ENCODE data around the gene CDC16.

Gene CDC16

DNA sequence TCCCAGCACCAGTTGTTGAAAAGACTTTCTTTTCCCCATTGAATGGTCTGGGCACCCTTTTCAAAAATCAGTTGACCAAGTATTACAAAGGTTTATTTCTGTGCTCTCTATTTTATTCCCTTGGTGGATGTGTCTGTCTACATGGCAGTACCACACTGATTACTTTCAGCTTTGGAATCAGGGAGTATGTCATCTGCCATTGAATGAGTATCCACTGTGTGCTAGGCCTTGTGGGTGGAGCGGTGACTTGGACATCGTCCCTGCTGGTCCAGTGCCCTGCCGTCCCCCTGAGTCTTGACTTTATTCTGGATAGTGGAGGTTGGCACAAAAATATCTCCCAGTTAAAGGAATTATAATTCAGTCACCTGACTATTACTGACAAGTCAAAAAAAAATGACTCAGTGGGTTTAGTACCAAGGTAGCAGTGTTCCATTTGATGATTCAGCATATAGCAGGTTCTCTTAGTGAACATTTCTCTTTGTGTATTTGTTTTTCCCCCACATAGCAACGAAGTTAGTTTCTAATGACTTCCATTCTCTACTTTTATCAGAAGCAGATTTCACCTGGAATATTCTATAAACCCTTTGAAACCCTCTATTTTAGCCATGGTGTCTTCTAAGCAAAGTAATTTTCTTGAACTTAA, 50.6 kb downstream of the CDC16 start:
- no peak for DNase-seq (ENCODE audit: insufficient read length)

DNA sequence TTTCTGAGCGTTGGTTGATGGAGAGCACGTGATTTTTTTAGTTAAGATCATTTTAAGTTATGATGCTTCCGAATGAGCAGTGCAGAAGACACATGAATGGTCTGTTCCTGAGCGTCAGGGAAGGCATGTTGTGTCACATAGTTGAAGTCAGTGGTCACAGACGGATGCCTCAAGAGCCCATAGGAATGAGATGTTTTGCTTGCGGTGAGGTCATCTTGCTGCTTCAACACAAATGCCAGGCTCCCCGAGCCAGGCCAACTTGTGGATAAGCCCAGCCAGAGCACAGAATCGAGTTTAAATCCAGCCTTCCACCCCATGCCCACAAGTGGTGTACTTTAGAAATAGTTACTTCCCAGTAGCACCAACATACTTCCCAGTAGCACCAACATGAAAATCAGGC, 52.1 kb downstream of the CDC16 start:
- no peak for DNase-seq (ENCODE audit: insufficient read length)
- FAIRE-seq, result no peak
- TF ChIP-seq POLR2A (IDR thresholded peaks at IDR 0.05; ENCODE audit: low read depth, low read length) (no peak), TAF1 (IDR thresholded peaks at IDR 0.05; ENCODE audit: borderline replicate concordance, low read depth, low read length) (no peak), POLR2AphosphoS5 (IDR thresholded peaks at IDR 0.05; ENCODE audit: low read depth, low read length) (no peak)

More for the DNA sequence above, 50.6 kb downstream of the CDC16 start:
- TF ChIP-seq TAF1 (IDR thresholded peaks at IDR 0.05; ENCODE audit: borderline replicate concordance, low read depth, low read length), result no peak
- no peak for TF ChIP-seq POLR2A (IDR thresholded peaks at IDR 0.05; ENCODE audit: low read depth, low read length)
- TF ChIP-seq POLR2AphosphoS5 (IDR thresholded peaks at IDR 0.05; ENCODE audit: low read depth, low read length), result no peak
- FAIRE-seq, result no peak

DNA sequence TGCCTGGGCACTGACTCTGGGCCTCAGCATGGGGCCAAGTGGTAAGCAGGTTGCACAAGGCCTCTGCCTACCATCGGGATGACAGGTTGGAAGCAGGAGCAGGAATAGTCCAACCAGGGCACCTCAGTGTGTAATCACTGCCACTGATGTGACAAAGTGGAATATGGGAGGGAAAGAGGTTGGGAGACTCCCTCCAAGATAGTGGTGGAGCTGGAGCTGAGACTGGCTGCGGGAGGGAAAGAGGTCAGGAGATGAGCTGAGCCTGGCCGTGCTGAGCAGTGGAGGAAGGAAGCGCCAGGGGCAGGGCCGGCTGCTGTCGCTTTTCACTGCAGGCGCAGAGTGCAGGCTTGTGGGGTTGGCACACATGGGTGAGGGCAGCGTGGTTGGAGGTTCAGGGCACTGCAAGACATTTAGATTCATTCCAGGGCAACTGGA, 53.5 kb downstream of the CDC16 start:
- FAIRE-seq (no peak), DNase-seq (ENCODE audit: insufficient read length) (no peak)
- TF ChIP-seq POLR2A (IDR thresholded peaks at IDR 0.05; ENCODE audit: low read depth, low read length), result peak; percentile 45; the same call in 1 of the 2 replicates
- peak; percentile 71 for TF ChIP-seq POLR2AphosphoS5 (IDR thresholded peaks at IDR 0.05; ENCODE audit: low read depth, low read length)
- TF ChIP-seq TAF1 (IDR thresholded peaks at IDR 0.05; ENCODE audit: borderline replicate concordance, low read depth, low read length), result no peak

DNA sequence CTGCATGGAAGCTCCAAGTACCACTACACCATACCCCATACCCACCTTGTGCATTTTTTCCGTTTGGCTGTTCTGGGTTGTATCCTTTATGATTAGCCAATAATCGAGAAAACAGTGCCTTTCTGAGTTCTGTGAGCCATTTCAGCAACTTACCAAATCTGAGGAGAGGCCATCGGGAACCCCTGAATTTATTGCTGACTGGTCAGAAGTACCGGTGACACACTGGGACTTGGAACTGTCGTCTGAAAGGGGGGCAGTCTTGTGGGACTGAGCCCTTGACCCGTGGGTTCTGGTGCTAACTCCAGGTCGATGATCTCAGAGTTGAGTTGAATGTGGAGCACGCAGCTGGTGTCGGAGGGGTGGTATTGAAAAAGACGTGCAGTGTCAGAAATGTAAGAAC, 61.8 kb downstream of the CDC16 start:
- no peak for TF ChIP-seq POLR2AphosphoS5 (IDR thresholded peaks at IDR 0.05; ENCODE audit: low read depth, low read length)
- no peak for TF ChIP-seq TAF1 (IDR thresholded peaks at IDR 0.05; ENCODE audit: borderline replicate concordance, low read depth, low read length)
- no peak for TF ChIP-seq POLR2A (IDR thresholded peaks at IDR 0.05; ENCODE audit: low read depth, low read length)
- DNase-seq (ENCODE audit: insufficient read length) (no peak), FAIRE-seq (no peak)

DNA sequence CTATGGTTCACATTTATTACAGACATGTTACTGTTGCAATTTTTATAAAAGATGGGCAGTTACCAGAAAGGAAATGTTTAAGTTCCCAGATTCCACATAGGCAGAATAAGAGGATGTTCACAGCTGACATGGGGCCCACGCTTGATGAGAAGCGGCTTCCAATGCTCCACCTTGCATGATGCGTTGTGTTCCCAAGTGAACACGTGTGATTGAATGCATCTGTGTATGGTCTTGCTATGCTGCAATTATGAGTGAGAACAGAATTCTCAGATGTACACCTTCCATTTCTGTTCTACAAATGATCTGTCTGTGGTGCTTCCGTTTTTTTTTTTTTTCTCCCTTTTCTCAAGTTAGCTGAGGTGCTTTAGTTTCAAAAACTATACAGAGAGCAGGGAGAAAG, 62.2 kb downstream of the CDC16 start:
- DNase-seq (ENCODE audit: insufficient read length) (no peak), FAIRE-seq (no peak)
- no peak for TF ChIP-seq TAF1 (IDR thresholded peaks at IDR 0.05; ENCODE audit: borderline replicate concordance, low read depth, low read length)
- no peak for TF ChIP-seq POLR2AphosphoS5 (IDR thresholded peaks at IDR 0.05; ENCODE audit: low read depth, low read length)
- no peak for TF ChIP-seq POLR2A (IDR thresholded peaks at IDR 0.05; ENCODE audit: low read depth, low read length)

DNA sequence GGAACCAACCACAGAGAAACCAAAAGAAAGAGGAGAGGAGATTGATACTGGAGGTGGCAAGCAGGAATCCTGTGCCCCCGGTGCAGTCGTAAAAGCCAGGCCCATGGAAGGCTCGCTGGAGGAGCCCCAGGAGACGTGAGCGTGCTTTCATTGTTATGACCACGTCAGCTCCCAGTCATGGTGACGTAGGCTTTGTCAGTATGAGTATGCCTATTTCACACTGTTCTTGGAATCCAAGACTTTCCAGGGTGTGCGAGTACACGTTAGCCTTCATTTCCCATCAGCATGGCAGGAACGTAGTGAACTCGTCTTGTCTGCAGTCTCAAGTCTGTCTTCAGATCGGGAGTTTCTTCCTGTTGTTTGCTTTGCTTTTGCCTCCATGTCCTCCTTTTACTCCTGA, 64.2 kb downstream of the CDC16 start:
- DNase-seq (ENCODE audit: insufficient read length) (no peak), FAIRE-seq (no peak)
- TF ChIP-seq TAF1 (IDR thresholded peaks at IDR 0.05; ENCODE audit: borderline replicate concordance, low read depth, low read length) (no peak), POLR2AphosphoS5 (IDR thresholded peaks at IDR 0.05; ENCODE audit: low read depth, low read length) (no peak), POLR2A (IDR thresholded peaks at IDR 0.05; ENCODE audit: low read depth, low read length) (no peak)

DNA sequence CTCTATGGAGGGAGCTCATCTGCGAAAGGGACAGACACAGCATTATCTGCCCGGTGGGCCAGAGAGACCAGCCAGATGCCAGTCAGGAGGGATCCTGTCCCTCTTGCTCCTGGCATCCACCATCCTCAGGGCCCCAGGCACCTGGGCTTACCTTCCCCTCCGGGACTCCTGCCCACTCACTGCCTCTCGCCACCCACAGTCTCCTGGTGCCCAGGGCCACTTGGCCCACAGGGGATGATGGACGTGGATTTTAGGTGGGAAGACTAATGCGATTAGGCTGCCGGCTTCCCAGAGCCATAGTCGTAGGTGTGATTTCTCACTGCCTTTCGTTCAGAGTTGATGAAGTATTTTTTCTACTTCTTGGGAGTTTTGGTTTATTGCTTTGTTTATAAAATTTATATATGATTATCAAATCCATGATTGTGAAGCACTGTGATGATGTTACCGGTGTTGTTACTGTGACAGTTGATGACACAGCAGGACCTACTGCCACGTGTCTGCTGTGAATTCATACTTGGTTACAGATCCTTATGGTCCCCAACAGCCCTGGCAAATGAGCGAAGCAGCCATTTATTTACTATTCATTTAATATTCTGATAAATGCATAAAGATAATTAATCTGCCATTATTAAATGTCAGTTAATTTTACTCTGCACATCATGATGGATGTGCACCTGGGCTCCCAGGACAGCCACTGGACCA, 65.1 kb downstream of the CDC16 start:
- DNase-seq (ENCODE audit: insufficient read length) (no peak), FAIRE-seq (no peak)
- TF ChIP-seq POLR2A (IDR thresholded peaks at IDR 0.05; ENCODE audit: low read depth, low read length) (no peak), TAF1 (IDR thresholded peaks at IDR 0.05; ENCODE audit: borderline replicate concordance, low read depth, low read length) (no peak)

DNA sequence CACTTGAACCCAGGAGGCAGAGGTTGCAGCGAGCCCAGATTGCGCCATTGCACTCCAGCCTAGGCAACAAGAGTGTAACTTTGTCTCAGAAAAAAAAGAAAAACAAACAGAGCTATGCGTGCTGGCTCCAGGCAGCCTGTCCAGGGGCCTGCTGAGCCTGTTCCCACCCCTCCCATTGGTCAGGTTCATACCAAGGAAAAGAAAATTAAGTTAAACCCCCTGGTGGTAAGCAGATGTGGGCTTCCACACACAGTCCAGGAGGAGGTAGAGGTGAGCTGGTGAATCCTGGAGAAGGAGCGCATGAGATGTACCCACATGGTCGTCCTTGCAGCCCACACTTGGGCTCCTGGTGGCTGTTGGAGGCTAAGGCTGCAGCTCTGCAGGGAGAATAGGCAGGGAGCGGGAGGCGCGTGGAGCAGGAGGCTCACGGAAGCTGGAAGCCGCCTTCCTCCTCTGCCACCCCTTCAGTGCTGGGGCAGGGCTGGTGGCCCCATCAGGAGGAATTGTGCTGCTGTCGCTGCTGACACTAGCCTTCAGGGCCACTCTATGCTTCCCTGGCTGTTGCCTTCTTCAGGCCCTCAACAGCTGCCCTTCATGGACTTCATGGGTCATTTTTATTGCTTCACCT, 69.1 kb downstream of the CDC16 start:
- FAIRE-seq, result no peak
- DNase-seq (ENCODE audit: insufficient read length), result no peak

DNA sequence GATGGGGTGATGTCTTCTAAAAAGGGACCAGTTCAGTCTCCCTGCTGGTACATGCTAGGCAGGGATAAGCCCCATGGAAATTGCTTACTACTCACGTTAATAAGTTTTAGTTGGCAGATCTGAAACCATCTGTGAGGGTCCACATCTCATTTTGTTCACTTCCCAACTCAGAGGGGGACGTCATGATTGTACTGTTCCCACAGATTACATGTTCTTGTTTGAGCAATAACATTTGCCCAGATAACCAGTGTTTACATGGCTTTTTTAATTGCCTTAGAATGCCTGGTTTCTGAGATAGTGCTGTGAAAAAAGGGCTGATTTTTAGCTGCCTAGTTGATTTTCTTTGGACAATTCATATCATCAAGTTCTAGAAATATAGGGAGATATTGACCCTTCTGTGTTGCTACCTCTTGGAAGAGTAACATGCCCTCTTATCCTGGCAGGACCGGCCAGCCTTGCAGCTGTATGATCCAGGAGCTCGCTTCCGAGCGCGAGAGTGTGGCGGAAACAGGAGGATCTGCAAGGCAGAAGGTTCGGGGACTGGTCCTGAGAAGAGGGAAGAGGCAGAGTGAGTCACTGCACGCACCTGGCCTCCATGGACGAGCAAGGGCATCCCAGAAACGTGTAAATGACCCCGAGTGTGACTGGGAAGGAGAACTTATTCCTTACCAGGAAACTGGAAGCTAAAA, 69.8 kb downstream of the CDC16 start:
- TF ChIP-seq POLR2AphosphoS5 (IDR thresholded peaks at IDR 0.05; ENCODE audit: low read depth, low read length) (no peak), TAF1 (IDR thresholded peaks at IDR 0.05; ENCODE audit: borderline replicate concordance, low read depth, low read length) (no peak), POLR2A (IDR thresholded peaks at IDR 0.05; ENCODE audit: low read depth, low read length) (no peak)
- DNase-seq (ENCODE audit: insufficient read length) (no peak), FAIRE-seq (no peak)

More for the DNA sequence above, 69.1 kb downstream of the CDC16 start:
- no peak for TF ChIP-seq TAF1 (IDR thresholded peaks at IDR 0.05; ENCODE audit: borderline replicate concordance, low read depth, low read length)
- TF ChIP-seq POLR2A (IDR thresholded peaks at IDR 0.05; ENCODE audit: low read depth, low read length), result no peak
- no peak for TF ChIP-seq POLR2AphosphoS5 (IDR thresholded peaks at IDR 0.05; ENCODE audit: low read depth, low read length)

DNA sequence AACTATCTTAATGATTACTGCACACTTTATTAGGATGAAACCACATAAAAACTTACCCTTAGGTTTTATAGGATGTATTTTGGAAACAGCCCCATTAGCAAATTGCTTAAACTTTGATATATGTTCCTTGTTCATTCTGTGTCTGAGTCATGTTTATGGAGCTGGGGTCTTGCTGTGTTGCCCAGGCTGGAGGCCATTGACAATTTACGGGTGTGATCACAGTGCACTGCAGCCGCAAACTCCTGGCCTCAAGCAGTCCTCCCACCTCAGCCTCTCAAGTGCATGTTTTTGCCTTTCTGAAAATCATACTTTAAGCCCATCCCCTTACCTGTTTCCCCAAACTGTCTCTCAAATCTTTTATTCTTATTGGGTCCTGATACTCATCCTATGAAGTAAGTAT, 74.4 kb downstream of the CDC16 start:
- no peak for FAIRE-seq
- DNase-seq (ENCODE audit: insufficient read length), result no peak
- TF ChIP-seq POLR2AphosphoS5 (IDR thresholded peaks at IDR 0.05; ENCODE audit: low read depth, low read length) (no peak), TAF1 (IDR thresholded peaks at IDR 0.05; ENCODE audit: borderline replicate concordance, low read depth, low read length) (no peak), POLR2A (IDR thresholded peaks at IDR 0.05; ENCODE audit: low read depth, low read length) (no peak)

DNA sequence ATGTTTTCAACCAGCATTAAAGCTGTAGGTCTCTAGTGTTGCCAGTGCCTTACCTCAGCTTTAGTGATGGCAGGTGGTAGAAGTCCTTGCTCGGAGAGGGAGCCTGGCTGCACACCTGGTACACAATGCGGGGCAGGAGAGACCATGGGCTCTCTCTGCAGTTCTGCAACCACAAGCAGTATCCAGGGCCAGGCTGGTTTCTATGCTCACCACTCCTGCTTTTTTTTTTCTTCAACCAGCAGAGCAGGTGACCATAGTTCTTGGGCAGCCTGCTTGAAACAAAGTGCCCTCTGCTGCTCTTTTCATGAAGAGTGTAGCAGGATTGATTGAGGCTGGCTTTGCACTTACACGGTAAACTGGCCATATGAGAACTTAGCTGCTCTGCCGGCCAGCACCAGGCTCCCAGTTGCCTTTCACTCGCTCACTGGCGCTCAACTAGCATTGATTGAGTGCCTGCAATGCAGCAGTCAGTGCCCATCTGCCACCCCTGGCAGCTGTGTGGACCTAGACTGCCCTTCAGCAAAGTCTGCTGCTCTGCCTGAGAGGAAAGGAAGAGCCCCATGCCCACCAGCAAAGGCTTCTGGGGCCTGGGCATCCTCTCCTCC, 75.2 kb downstream of the CDC16 start:
- FAIRE-seq, result no peak
- TF ChIP-seq TAF1 (IDR thresholded peaks at IDR 0.05; ENCODE audit: borderline replicate concordance, low read depth, low read length) (no peak), POLR2A (IDR thresholded peaks at IDR 0.05; ENCODE audit: low read depth, low read length) (no peak), POLR2AphosphoS5 (IDR thresholded peaks at IDR 0.05; ENCODE audit: low read depth, low read length) (no peak)
- DNase-seq (ENCODE audit: insufficient read length), result no peak

All from GM12892 (cell line).